PFSK-1 (cell line): ENCODE results near the gene MACROH2A1.

Source experiments
- FOXP2 ChIP-seq: optimal IDR thresholded peaks from 2 replicates; pipeline ENCODE3; 2011; ENCODE audit warnings: borderline replicate concordance, control low read depth, inconsistent platforms; ENCODE audit not compliant: insufficient read depth; ENCODE audit errors: extremely low read length, extremely low read depth
- POLR2AphosphoS5 ChIP-seq: IDR thresholded peaks from 2 replicates; pipeline ENCODE4 v1.6.1; 2012; ENCODE audit warnings: low read depth, mild to moderate bottlenecking, control low read depth, low read length, moderate library complexity
- REST ChIP-seq, 2 experiments: IDR thresholded peaks; 2 replicates each; pipeline versions ENCODE4 v1.6.1 to v1.8.0; 2011 to 2012; ENCODE audit warnings: low read depth in 2 of 2, low read length in 2 of 2, control low read depth in 1 of 2, inconsistent platforms in 1 of 2, mild to moderate bottlenecking in 1 of 2, moderate library complexity in 1 of 2; ENCODE audit not compliant: insufficient read depth in 1 of 2
- SIN3A ChIP-seq: IDR thresholded peaks from 2 replicates; pipeline ENCODE4 v1.6.1; 2012; ENCODE audit warnings: mild to moderate bottlenecking, low read length, moderate library complexity, borderline replicate concordance; ENCODE audit not compliant: insufficient read depth
- TAF1 ChIP-seq: IDR thresholded peaks from 2 replicates; pipeline ENCODE4 v1.6.1; 2012; ENCODE audit warnings: low read length, control low read depth, borderline replicate concordance; ENCODE audit not compliant: insufficient read depth

The MACROH2A1 gene

GRCh38 chr5:135348918-135349317, 50.1 kb downstream of the MACROH2A1 start:
- TF ChIP-seq SIN3A (no peak), REST (IDR thresholded peaks at IDR 0.05; ENCODE audit: insufficient read depth in 1 of 2, low read depth in 2 of 2, low read length in 2 of 2) (no peak), FOXP2 (no peak), POLR2AphosphoS5 (no peak), TAF1 (no peak)

- TF ChIP-seq FOXP2 = no peak
- TF ChIP-seq TAF1 = no peak
- TF ChIP-seq SIN3A = no peak
- no peak for TF ChIP-seq POLR2AphosphoS5
- no peak for TF ChIP-seq REST (IDR thresholded peaks at IDR 0.05; ENCODE audit: insufficient read depth in 1 of 2, low read depth in 2 of 2, low read length in 2 of 2)
Observed at GRCh38 chr5:135347392-135347791, 51.6 kb downstream of the MACROH2A1 start.

- TF ChIP-seq SIN3A (no peak), POLR2AphosphoS5 (no peak), REST (IDR thresholded peaks at IDR 0.05; ENCODE audit: insufficient read depth in 1 of 2, low read depth in 2 of 2, low read length in 2 of 2) (no peak), TAF1 (no peak), FOXP2 (no peak)
Observed at GRCh38 chr5:135345956-135346731, 52.9 kb downstream of the MACROH2A1 start.

GRCh38 chr5:135344349-135344748, 54.7 kb downstream of the MACROH2A1 start:
- no peak for TF ChIP-seq SIN3A
- TF ChIP-seq POLR2AphosphoS5 = no peak
- no peak for TF ChIP-seq TAF1
- no peak for TF ChIP-seq REST (IDR thresholded peaks at IDR 0.05; ENCODE audit: insufficient read depth in 1 of 2, low read depth in 2 of 2, low read length in 2 of 2)

GRCh38 chr5:135343413-135343812, 55.6 kb downstream of the MACROH2A1 start:
- TF ChIP-seq POLR2AphosphoS5 = no peak
- TF ChIP-seq REST (IDR thresholded peaks at IDR 0.05; ENCODE audit: insufficient read depth in 1 of 2, low read depth in 2 of 2, low read length in 2 of 2) = no peak
- no peak for TF ChIP-seq FOXP2
- no peak for TF ChIP-seq TAF1
- no peak for TF ChIP-seq SIN3A
